Mesenchymal stem cell (in vitro differentiated cells and primary cell): ENCODE data around the gene GATAD2B.

Experiments
- DNase-seq: peaks from one replicate; pipeline ENCODE4 v3.0.0-alpha.2; 2013
- H2AFZ ChIP-seq: one replicate; pipeline ENCODE4 v1.6.1; 2013; ENCODE audit warnings: low read depth, mild to moderate bottlenecking, control low read depth, inconsistent platforms, low read length, moderate library complexity
- H2AK5ac ChIP-seq: 2 replicates; pipeline ENCODE4 v1.6.1; 2013; ENCODE audit warnings: low read length, moderate library complexity, mild to moderate bottlenecking, inconsistent platforms; ENCODE audit not compliant: severe bottlenecking
- H2BK120ac ChIP-seq: one replicate; pipeline ENCODE4 v1.6.1; 2013; ENCODE audit warnings: low read depth, mild to moderate bottlenecking, inconsistent platforms, low read length, moderate library complexity
- H2BK12ac ChIP-seq, 2 experiments: one replicate each; pipeline ENCODE4 v1.6.1; 2013; ENCODE audit warnings: inconsistent platforms in 2 of 2, low read length in 2 of 2, mild to moderate bottlenecking in 2 of 2, moderate library complexity in 2 of 2, control low read depth in 1 of 2
- H2BK15ac ChIP-seq: one replicate; pipeline ENCODE4 v1.6.1; 2013; ENCODE audit warnings: mild to moderate bottlenecking, low read depth, inconsistent platforms; ENCODE audit not compliant: poor library complexity, severe bottlenecking
- H2BK5ac ChIP-seq: 2 replicates; pipeline ENCODE4 v1.6.1; 2013; ENCODE audit warnings: low read depth, mild to moderate bottlenecking, low read length, control low read depth, inconsistent platforms; ENCODE audit not compliant: poor library complexity, severe bottlenecking
- H3K14ac ChIP-seq, 2 experiments: one replicate each; pipeline ENCODE4 v1.6.1; 2013; ENCODE audit warnings: inconsistent platforms in 2 of 2, low read length in 2 of 2, control low read depth in 1 of 2, mild to moderate bottlenecking in 1 of 2, moderate library complexity in 1 of 2
- H3K18ac ChIP-seq, 2 experiments: one replicate each; pipeline ENCODE4 v1.6.1; 2013; ENCODE audit warnings: inconsistent platforms in 2 of 2, low read length in 2 of 2, control low read depth in 1 of 2, low read depth in 1 of 2, mild to moderate bottlenecking in 1 of 2
- H3K23ac ChIP-seq, 2 experiments: one replicate each; pipeline ENCODE4 v1.6.1; 2013; ENCODE audit warnings: inconsistent platforms in 2 of 2, low read length in 2 of 2, mild to moderate bottlenecking in 2 of 2, moderate library complexity in 2 of 2, control low read depth in 1 of 2
- H3K27ac ChIP-seq: 2 replicates; pipeline ENCODE4 v1.5.1; 2013; ENCODE audit warnings: mild to moderate bottlenecking, moderate library complexity, low read length, control low read depth, inconsistent platforms; ENCODE audit not compliant: poor library complexity, severe bottlenecking
- H3K27me3 ChIP-seq, 2 experiments: 2 replicates each; pipeline versions ENCODE4 v1.6.1 to v1.7.0; 2013; ENCODE audit warnings: low read length in 2 of 2, mild to moderate bottlenecking in 2 of 2, moderate library complexity in 2 of 2, control low read depth in 1 of 2, inconsistent platforms in 1 of 2; ENCODE audit not compliant: control insufficient read depth in 1 of 2, insufficient read depth in 1 of 2
- H3K36me3 ChIP-seq, 2 experiments: 2 replicates each; pipeline versions ENCODE4 v1.6.1 to v1.7.0; 2013; ENCODE audit warnings: low read length in 2 of 2, control low read depth in 1 of 2, inconsistent platforms in 1 of 2, low read depth in 1 of 2, mild to moderate bottlenecking in 1 of 2; ENCODE audit not compliant: insufficient read depth in 2 of 2, control insufficient read depth in 1 of 2
- H3K4ac ChIP-seq, 2 experiments: one replicate each; pipeline ENCODE4 v1.6.1; 2013; ENCODE audit warnings: inconsistent platforms in 2 of 2, low read length in 2 of 2, mild to moderate bottlenecking in 2 of 2, moderate library complexity in 2 of 2, control low read depth in 1 of 2, low read depth in 1 of 2
- H3K4me1 ChIP-seq: 2 replicates; pipeline ENCODE4 v1.6.1; 2013; ENCODE audit warnings: low read depth, low read length, control low read depth; ENCODE audit not compliant: control insufficient read depth, insufficient read depth
- H3K4me2 ChIP-seq: 2 replicates; pipeline ENCODE4 v1.6.1; 2013; ENCODE audit warnings: low read length, mild to moderate bottlenecking, inconsistent platforms; ENCODE audit not compliant: poor library complexity, severe bottlenecking
- H3K4me3 ChIP-seq, 2 experiments: 2 replicates each; pipeline versions ENCODE4 v1.5.1 to v1.7.0; 2013; ENCODE audit warnings: low read length in 2 of 2, mild to moderate bottlenecking in 2 of 2, control low read depth in 1 of 2, low read depth in 1 of 2; ENCODE audit not compliant: insufficient read depth in 1 of 2
- H3K79me1 ChIP-seq: replicated peaks from 2 replicates; pipeline ENCODE4 v1.6.1; 2013; ENCODE audit warnings: mild to moderate bottlenecking, control low read depth, low read length, inconsistent platforms; ENCODE audit not compliant: poor library complexity, severe bottlenecking
- H3K9ac ChIP-seq: 2 replicates; pipeline ENCODE4 v1.7.0; 2013; ENCODE audit warnings: mild to moderate bottlenecking, low read length, moderate library complexity
- H3K9me3 ChIP-seq: 2 replicates; pipeline ENCODE4 v1.7.0; 2013; ENCODE audit warnings: mild to moderate bottlenecking, low read length; ENCODE audit not compliant: control insufficient read depth
- H4K8ac ChIP-seq: one replicate; pipeline ENCODE4 v1.6.1; 2013; ENCODE audit warnings: inconsistent platforms, mild to moderate bottlenecking, low read length, moderate library complexity
- H4K91ac ChIP-seq: one replicate; pipeline ENCODE4 v1.6.1; 2013; ENCODE audit warnings: mild to moderate bottlenecking, low read length, inconsistent platforms
- WGBS: methylation state at CpG from one replicate; pipeline ENCODE4 v1.1.7; 2013; ENCODE audit warnings: mixed read lengths; 5-methylcytosine and 5-hydroxymethylcytosine counted together

Gene GATAD2B

GRCh38 chr1:153960206-153960605, 37.4 kb upstream of the GATAD2B start:
- H3K14ac ChIP-seq, result no peak overlapping the region
- no peaks in the 10 kb centered on the region for H3K9me3 ChIP-seq
- H3K4ac ChIP-seq, result no peak overlapping the region
- peak overlapping the region in 1 of 2 experiments; percentile 14 for H3K23ac ChIP-seq
- no peaks in the 10 kb centered on the region for H3K27me3 ChIP-seq
- H3K9ac ChIP-seq, result no peak overlapping the region
- H2BK12ac ChIP-seq, result peak overlapping the region in 1 of 2 experiments; percentile 49
- no peak overlapping the region for H4K8ac ChIP-seq
- H2BK15ac ChIP-seq, result no peak overlapping the region
- H2BK120ac ChIP-seq, result no peak overlapping the region
- no peak overlapping the region for H3K18ac ChIP-seq
- H3K36me3 ChIP-seq, result peaks cover 16 to 24% of the 10 kb centered on the region in 2 experiments
- peaks cover 10% of the 10 kb centered on the region for H3K79me1 ChIP-seq
- no peak overlapping the region for H2AK5ac ChIP-seq
- no peak overlapping the region for H2AFZ ChIP-seq
- no peak overlapping the region for H2BK5ac ChIP-seq
- WGBS, result 98% methylated on average over 11 of the region's 11 CpGs
- peaks cover 21% of the 10 kb centered on the region for H3K4me1 ChIP-seq
- H3K27ac ChIP-seq, result no peak overlapping the region
- DNase-seq, result no peak
- H3K4me3 ChIP-seq, result no peak overlapping the region
- no peak overlapping the region for H4K91ac ChIP-seq
- H3K4me2 ChIP-seq, result no peak overlapping the region

- H3K4me3 ChIP-seq, result no peak overlapping the region
- no peak overlapping the region for H3K27ac ChIP-seq
- H3K18ac ChIP-seq, result no peak overlapping the region
- no peak overlapping the region for H2BK120ac ChIP-seq
- no peak overlapping the region for H2AK5ac ChIP-seq
- H3K9ac ChIP-seq, result peak overlapping the region; percentile 96
- H2BK5ac ChIP-seq, result no peak overlapping the region
- H3K23ac ChIP-seq, result no peak overlapping the region
- H3K9me3 ChIP-seq, result no peaks in the 10 kb centered on the region
- H3K4ac ChIP-seq, result no peak overlapping the region
- H3K14ac ChIP-seq, result no peak overlapping the region
- H3K4me1 ChIP-seq, result peaks cover 21% of the 10 kb centered on the region
- no peak overlapping the region for H4K8ac ChIP-seq
- no peak overlapping the region for H4K91ac ChIP-seq
- H3K4me2 ChIP-seq, result no peak overlapping the region
- no peak overlapping the region for H2AFZ ChIP-seq
- no peak overlapping the region for H2BK12ac ChIP-seq
- peak overlapping the region; percentile 6 for H2BK15ac ChIP-seq
- H3K36me3 ChIP-seq, result peaks cover 23 to 28% of the 10 kb centered on the region in 2 experiments
- 96% methylated on average over 3 of the region's 3 CpGs for WGBS
- no peaks in the 10 kb centered on the region for H3K27me3 ChIP-seq
- peaks cover 13% of the 10 kb centered on the region for H3K79me1 ChIP-seq
- no peak for DNase-seq
Measured at GRCh38 chr1:153959454-153959853, 36.7 kb upstream of the GATAD2B start.

GRCh38 chr1:153958961-153959260, 36.1 kb upstream of the GATAD2B start:
- no peak overlapping the region for H3K23ac ChIP-seq
- H3K4me1 ChIP-seq, result peaks cover 21% of the 10 kb centered on the region
- H2AFZ ChIP-seq, result no peak overlapping the region
- no peak overlapping the region for H2BK15ac ChIP-seq
- WGBS, result 69% methylated on average over 2 of the region's 4 CpGs
- peak overlapping the region in 1 of 2 experiments; percentile 63 for H3K4me3 ChIP-seq
- H2AK5ac ChIP-seq, result no peak overlapping the region
- no peak overlapping the region for H4K8ac ChIP-seq
- no peak overlapping the region for H3K27ac ChIP-seq
- no peak overlapping the region for H2BK12ac ChIP-seq
- no peak overlapping the region for H2BK5ac ChIP-seq
- DNase-seq, result no peak
- H3K36me3 ChIP-seq, result peaks cover 26 to 33% of the 10 kb centered on the region in 2 experiments
- H3K14ac ChIP-seq, result no peak overlapping the region
- H3K4me2 ChIP-seq, result peak overlapping the region; percentile 42
- peaks cover 17% of the 10 kb centered on the region for H3K79me1 ChIP-seq
- H4K91ac ChIP-seq, result no peak overlapping the region
- H3K9ac ChIP-seq, result peak overlapping the region; percentile 96
- H3K9me3 ChIP-seq, result no peaks in the 10 kb centered on the region
- no peak overlapping the region for H3K18ac ChIP-seq
- H2BK120ac ChIP-seq, result no peak overlapping the region
- H3K27me3 ChIP-seq, result no peaks in the 10 kb centered on the region
- peak overlapping the region in 1 of 2 experiments; percentile 5 for H3K4ac ChIP-seq

DNA sequence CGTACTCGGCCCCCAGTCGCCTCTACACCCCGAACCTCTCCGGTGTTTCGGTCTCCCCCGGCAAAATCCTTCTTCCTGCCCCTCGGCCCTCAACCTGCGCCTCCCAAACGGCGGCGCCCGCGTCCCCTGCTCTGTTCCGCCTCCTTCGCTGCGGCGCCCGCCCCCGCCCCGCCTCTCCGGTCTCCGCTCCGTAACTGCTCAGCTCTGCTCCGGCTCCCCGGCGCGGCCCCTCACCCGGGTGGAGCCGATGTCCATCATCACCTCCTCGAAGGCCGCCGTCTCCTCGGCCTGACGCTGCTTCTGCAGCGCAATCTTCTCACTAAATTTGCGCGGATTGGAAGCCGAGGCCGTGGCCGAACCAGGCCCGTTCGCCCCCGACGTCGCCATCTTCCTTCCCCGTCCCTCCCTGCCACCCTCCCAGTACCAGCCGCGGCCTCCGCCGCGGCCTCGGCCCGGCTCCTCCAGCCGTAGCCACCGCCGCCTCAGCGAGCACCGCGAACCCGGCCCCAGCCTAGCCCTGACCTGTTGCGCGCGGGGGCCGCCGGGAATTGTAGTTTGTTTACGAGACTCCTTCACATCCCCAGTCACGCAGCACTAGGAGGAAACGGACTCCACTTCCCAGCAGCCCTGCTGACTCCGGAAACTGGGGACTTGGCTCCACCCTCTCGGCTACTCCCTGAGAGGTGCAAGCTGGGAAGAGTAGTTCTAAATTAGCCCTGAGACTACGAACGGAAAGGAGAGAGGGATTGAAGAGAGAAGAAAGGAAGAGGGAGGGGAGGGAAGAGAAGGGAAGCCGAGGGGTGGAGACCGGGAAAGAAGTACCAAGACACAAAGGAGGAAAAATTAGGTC, 35.6 kb upstream of the GATAD2B start, which contains the start of gene CRTC2:
Gene CRTC2 (minus strand): TSS at position 502 of the 850 bp plus-strand sequence. CDS start 115 bp downstream, at position 387.
- Histone ChIP-seq H2AK5ac (no peak within 1 kb of the TSS), H3K27me3 (no peaks in the 10 kb centered on the region), H2BK120ac (no peak within 1 kb of the TSS)

More for the DNA sequence above, 35.6 kb upstream of the GATAD2B start, which contains the start of gene CRTC2:
- peak; percentile 99 for DNase-seq
- H4K8ac ChIP-seq, result peak within 1 kb of the TSS; percentile 74
- peak within 1 kb of the TSS in 1 of 2 experiments; percentile 60 for H3K23ac ChIP-seq
- H3K4ac ChIP-seq, result peak within 1 kb of the TSS in 1 of 2 experiments; percentile 92
- H3K4me1 ChIP-seq, result peaks cover 22% of the 10 kb centered on the region
- peak within 1 kb of the TSS; percentile 68 for H2BK15ac ChIP-seq
- peak within 1 kb of the TSS; percentile 49 for H2BK5ac ChIP-seq
- H3K18ac ChIP-seq, result peak within 1 kb of the TSS; percentile 62 to 98
- peak within 1 kb of the TSS; percentile 96 for H3K9ac ChIP-seq
- H2BK12ac ChIP-seq, result peak within 1 kb of the TSS; percentile 4 to 23
- H3K9me3 ChIP-seq, result no peaks in the 10 kb centered on the region
- peak within 1 kb of the TSS; percentile 88 to 94 for H3K4me3 ChIP-seq
- peaks cover 30 to 39% of the 10 kb centered on the region in 2 experiments for H3K36me3 ChIP-seq
- H3K4me2 ChIP-seq, result peak within 1 kb of the TSS; percentile 82
- peak within 1 kb of the TSS in 1 of 2 experiments; percentile 97 for H3K14ac ChIP-seq
- H2AFZ ChIP-seq, result peak within 1 kb of the TSS; percentile 67
- H3K27ac ChIP-seq, result peak within 1 kb of the TSS; percentile 89
- H3K79me1 ChIP-seq, result peaks cover 19% of the 10 kb centered on the region
- WGBS, result 1% methylated on average over 71 of the region's 75 CpGs
- H4K91ac ChIP-seq, result peak within 1 kb of the TSS; percentile 81
